H1 (cell line): Measurements from ENCODE around the gene ST3GAL2. TPM values are rescaled to one million over a fixed set of nuclear protein-coding genes. Genes with fewer than 3 reads are reported as not detected.
"Not testable (repeated sequence)": the region's sequence is repeated elsewhere in the genome, so short reads cannot be mapped to it uniquely, and the experiment has no call there.

ENCODE experiments used
- CTCF ChIA-PET: fragments of 300-600 bp; sonication (Branson Sonifier 250); formaldehyde crosslinking; loops from one replicate; lab custom pipeline; 2021; ENCODE audit not compliant: partially characterized antibody; lab: Charles Lee
- POLR2A ChIA-PET: fragments of 300-600 bp; sonication (Branson Sonifier 250); formaldehyde crosslinking; loops from one replicate; lab custom pipeline; 2021; ENCODE audit warnings: inconsistent platforms; ENCODE audit not compliant: partially characterized antibody; lab: Charles Lee
- DNase-seq, 2 experiments: peaks; one replicate each; pipeline versions ENCODE4 v3.0.0 to v3.0.0-alpha.2; 2010 to 2022; ENCODE audit warnings: low spot score in 2 of 2, low read depth in 1 of 2, mixed read lengths in 1 of 2
- FAIRE-seq: peaks from 2 replicates; lab custom pipeline; 2011; peaks lifted over from hg19 to GRCh38; lab: Jason Lieb, UNC
- H2AFZ ChIP-seq: 2 replicates; pipeline ENCODE4 v1.8.1; 2012; ENCODE audit warnings: low read length, inconsistent platforms
- H2AK5ac ChIP-seq: 2 replicates; pipeline ENCODE4 v1.6.1; 2013; ENCODE audit warnings: low read depth, low read length
- H2BK120ac ChIP-seq: replicated peaks from 2 replicates; pipeline ENCODE3; 2013; ENCODE audit warnings: low read depth, low read length, inconsistent platforms
- H2BK12ac ChIP-seq: 2 replicates; pipeline ENCODE4 v1.6.1; 2013; ENCODE audit warnings: low read depth, low read length
- H2BK15ac ChIP-seq: 2 replicates; pipeline ENCODE4 v1.6.1; 2013; ENCODE audit warnings: low read length
- H2BK20ac ChIP-seq: 2 replicates; pipeline ENCODE4 v1.6.1; 2013; ENCODE audit warnings: low read length
- H2BK5ac ChIP-seq: 2 replicates; pipeline ENCODE4 v1.6.1; 2013; ENCODE audit warnings: low read depth, low read length
- H3K14ac ChIP-seq: 2 replicates; pipeline ENCODE4 v1.6.1; 2013; ENCODE audit warnings: inconsistent platforms; ENCODE audit not compliant: insufficient read length
- H3K18ac ChIP-seq: 2 replicates; pipeline ENCODE4 v1.6.1; 2013; ENCODE audit warnings: low read length; ENCODE audit errors: extremely low read depth
- H3K23ac ChIP-seq: 2 replicates; pipeline ENCODE4 v1.6.1; 2013; ENCODE audit warnings: inconsistent platforms; ENCODE audit not compliant: insufficient read length
- H3K23me2 ChIP-seq: 2 replicates; pipeline ENCODE4 v1.6.1; 2013; ENCODE audit warnings: low read depth, low read length
- H3K27ac ChIP-seq: 2 replicates; pipeline ENCODE4 v1.6.1; 2011; ENCODE audit warnings: low read depth, low read length, inconsistent platforms
- H3K27me3 ChIP-seq, 4 experiments: replicated peaks in 1 of 4; 1 replicate in 1 of 4; 2 replicates in 3 of 4; pipeline versions ENCODE4 v1.6.1 to v1.8.1; 2011 to 2013; ENCODE audit warnings: low read length in 3 of 4, mild to moderate bottlenecking in 3 of 4, inconsistent platforms in 2 of 4, mixed read lengths in 2 of 4, moderate library complexity in 1 of 4; ENCODE audit not compliant: control insufficient read depth in 3 of 4, insufficient read depth in 3 of 4; ENCODE audit errors: extremely low read depth in 1 of 4
- H3K36me3 ChIP-seq, 4 experiments: 2 replicates each; pipeline versions ENCODE4 v1.6.1 to v1.8.1; 2011 to 2013; ENCODE audit warnings: mild to moderate bottlenecking in 4 of 4, low read length in 3 of 4, moderate library complexity in 2 of 4, control low read depth in 1 of 4, inconsistent platforms in 1 of 4; ENCODE audit not compliant: insufficient read depth in 4 of 4, control insufficient read depth in 2 of 4
- H3K4ac ChIP-seq: replicated peaks from 2 replicates; pipeline ENCODE3; 2013; ENCODE audit warnings: low read length, low read depth, mixed read lengths, inconsistent platforms; ENCODE audit not compliant: insufficient read length
- H3K4me1 ChIP-seq, 4 experiments: replicated peaks in 1 of 4; 1 replicate in 1 of 4; 2 replicates in 3 of 4; pipeline versions ENCODE4 v1.6.1 to v1.8.1; 2011 to 2013; ENCODE audit warnings: low read length in 3 of 4, inconsistent platforms in 2 of 4, mixed read lengths in 1 of 4; ENCODE audit not compliant: insufficient read depth in 4 of 4, control insufficient read depth in 3 of 4
- H3K4me2 ChIP-seq, 2 experiments: 2 replicates each; pipeline versions ENCODE4 v1.6.1 to v1.8.1; 2011 to 2013; ENCODE audit warnings: low read depth in 2 of 2, low read length in 2 of 2, control low read depth in 1 of 2, inconsistent platforms in 1 of 2, mild to moderate bottlenecking in 1 of 2; ENCODE audit not compliant: insufficient read depth in 1 of 2
- H3K4me3 ChIP-seq, 4 experiments: fragments of 200-600, 300-600 bp in 1 of 4; sonication (generic), shearing (Covaris generic), sonication (Bioruptor Twin) in 1 of 4; 2 replicates each; pipeline versions ENCODE4 v1.5.1 to v1.8.1; 2011 to 2016; ENCODE audit warnings: low read length in 4 of 4, low read depth in 3 of 4, control low read depth in 2 of 4, inconsistent platforms in 2 of 4, mild to moderate bottlenecking in 2 of 4, mixed read lengths in 1 of 4, moderate library complexity in 1 of 4; ENCODE audit not compliant: insufficient read depth in 2 of 4; ENCODE audit errors: extremely low read depth in 1 of 4
- H3K56ac ChIP-seq: replicated peaks from 2 replicates; pipeline ENCODE3; 2013; ENCODE audit warnings: low read depth, mild to moderate bottlenecking, mixed read lengths, low read length, inconsistent platforms; ENCODE audit not compliant: insufficient read length
- H3K79me1 ChIP-seq: 2 replicates; pipeline ENCODE4 v1.6.1; 2013; ENCODE audit warnings: low read depth, low read length, control low read depth
- H3K79me2 ChIP-seq, 2 experiments: 2 replicates each; pipeline versions ENCODE4 v1.6.1 to v1.8.1; 2012 to 2013; ENCODE audit warnings: low read length in 2 of 2, mild to moderate bottlenecking in 2 of 2, inconsistent platforms in 1 of 2; ENCODE audit not compliant: insufficient read depth in 2 of 2, control insufficient read depth in 1 of 2
- H3K9ac ChIP-seq, 4 experiments: replicated peaks in 1 of 4; 1 replicate in 1 of 4; 2 replicates in 3 of 4; pipeline versions ENCODE4 v1.6.1 to v1.8.1; 2011 to 2013; ENCODE audit warnings: low read depth in 3 of 4, low read length in 3 of 4, control low read depth in 2 of 4, mild to moderate bottlenecking in 2 of 4, moderate library complexity in 2 of 4, inconsistent platforms in 1 of 4; ENCODE audit errors: extremely low read depth in 1 of 4
- H3K9me3 ChIP-seq, 2 experiments: 2 replicates each; pipeline versions ENCODE4 v1.6.1 to v1.8.1; 2012 to 2013; ENCODE audit warnings: mild to moderate bottlenecking in 2 of 2, moderate library complexity in 2 of 2, control low read depth in 1 of 2, inconsistent platforms in 1 of 2, low read depth in 1 of 2, low read length in 1 of 2, mixed read lengths in 1 of 2; ENCODE audit not compliant: insufficient read depth in 2 of 2
- H4K20me1 ChIP-seq, 2 experiments: replicated peaks in 1 of 2; 2 replicates each; pipeline versions ENCODE3 to v1.8.1; 2011 to 2013; ENCODE audit warnings: inconsistent platforms in 2 of 2, low read length in 2 of 2, mild to moderate bottlenecking in 1 of 2; ENCODE audit not compliant: insufficient read depth in 2 of 2, control insufficient read depth in 1 of 2
- H4K5ac ChIP-seq: 2 replicates; pipeline ENCODE4 v1.6.1; 2013; ENCODE audit warnings: low read length, low read depth, mixed read lengths, inconsistent platforms; ENCODE audit not compliant: insufficient read length
- H4K8ac ChIP-seq: 2 replicates; pipeline ENCODE4 v1.8.0; 2013; ENCODE audit warnings: mild to moderate bottlenecking, moderate library complexity, low read length, inconsistent platforms; ENCODE audit not compliant: insufficient read depth; ENCODE audit errors: extremely low read depth
- H4K91ac ChIP-seq: replicated peaks from 2 replicates; pipeline ENCODE3; 2013; ENCODE audit warnings: low read length, mixed read lengths, inconsistent platforms; ENCODE audit not compliant: insufficient read length
- CTCF ChIP-seq, 3 experiments: IDR thresholded peaks; 1 replicate in 2 of 3; 2 replicates in 1 of 3; pipeline versions ENCODE4 v1.5.1 to v1.6.1; 2011; ENCODE audit warnings: low read length in 3 of 3, mild to moderate bottlenecking in 3 of 3, inconsistent platforms in 2 of 3, low read depth in 1 of 3, moderate library complexity in 1 of 3; ENCODE audit not compliant: insufficient read depth in 1 of 3; ENCODE audit errors: control extremely low read depth in 1 of 3
- RAD21 ChIP-seq, 2 experiments: IDR thresholded peaks in 1 of 2; conservative IDR thresholded peaks in 1 of 2; 2 replicates each; pipeline ENCODE4 v1.6.1; 2011; ENCODE audit warnings: low read depth in 2 of 2, low read length in 2 of 2, improper control_type of control experiment in 1 of 2, inconsistent platforms in 1 of 2, mild to moderate bottlenecking in 1 of 2, moderate library complexity in 1 of 2
- WGBS, 2 experiments: shearing (Covaris generic) in 1 of 2; methylation state at CpG; one replicate each; pipeline versions ENCODE4 v1.1.6 to v1.1.7; 2013 to 2015; ENCODE audit warnings: low lambda C conversion rate in 2 of 2, mixed read lengths in 2 of 2, inconsistent platforms in 1 of 2, low coverage in 1 of 2, missing lambda C conversion rate in 1 of 2; ENCODE audit not compliant: insufficient replicate concordance in 2 of 2, insufficient coverage in 1 of 2, insufficient read length in 1 of 2; ENCODE audit errors: extremely low coverage in 1 of 2, missing lambda C conversion rate in 1 of 2; 5-methylcytosine and 5-hydroxymethylcytosine counted together
- polyA plus RNA-seq, 7 experiments: library from polyadenylated mRNA; depleted of rRNA in 3 of 7; stranded (reverse) in 5 of 7; unstranded in 2 of 7; fragments of >200 nt in 5 of 7; fragments of 200-250 nt in 2 of 7; gene quantifications; 1 replicate in 5 of 7; 2 replicates in 1 of 7; 4 replicates in 1 of 7; pipeline versions ENCODE4 v1.2.1 to v1.2.3, GENCODE V29; 2011 to 2013; ENCODE audit warnings: missing spikeins in 2 of 7, mixed read lengths in 2 of 7
- total RNA-seq: library from RNA; stranded (reverse); fragmentation: NEBNext Ultra II Directional; extraction: Animal tissue kit (Norgen Biotek cat#: 25700); gene quantifications from 2 replicates; pipeline ENCODE4 v1.2.1, GENCODE V29; 2021

The ST3GAL2 gene
- total and polyA plus RNA-seq, 2 of the 8 experiments (the other 6 are each of a cell fraction or from before 2014, with no cell fraction given) = 14.4 to 39.7 TPM

- peak; percentile 32 to 46 (median 44); a peak in 3 of 4 replicates for TF ChIP-seq CTCF (IDR thresholded peaks at IDR 0.05; ENCODE audit: control extremely low read depth in 1 of 3, insufficient read depth in 1 of 3, low read depth in 1 of 3, low read length in 3 of 3)
- TF ChIP-seq RAD21 (IDR thresholded peaks at IDR 0.05 in 1 of 2, conservative IDR thresholded peaks at IDR 0.05 in 1 of 2; ENCODE audit: low read depth in 2 of 2, low read length in 2 of 2) = peak; percentile 38 to 58
- ChIA-PET CTCF (interaction anchor here (0.7 to 3.5 kb wide), 21 partner anchors 9 to 284 kb away, joined by 3 to 23 read pairs (median 4); partner anchors contain the start of gene DDX19A), POLR2A (interaction anchor here (0.6 to 4.9 kb wide), 6 partner anchors 9 to 297 kb away, joined by 3 to 30 read pairs (median 5); partner anchors contain the start of genes AARS1 and COG4)
- H3K79me2 ChIP-seq, H2BK120ac ChIP-seq, H3K4me1 ChIP-seq, H4K20me1 ChIP-seq, H3K56ac ChIP-seq, H4K8ac ChIP-seq, H4K5ac ChIP-seq, H3K9me3 ChIP-seq, H3K4me3 ChIP-seq, H3K9ac ChIP-seq, DNase-seq, FAIRE-seq, H3K23me2 ChIP-seq, H4K91ac ChIP-seq, H3K4ac ChIP-seq, H3K4me2 ChIP-seq, H2BK12ac ChIP-seq, H3K79me1 ChIP-seq, H3K18ac ChIP-seq, H2BK5ac ChIP-seq, H3K23ac ChIP-seq, H3K27me3 ChIP-seq, H2AK5ac ChIP-seq, H2AFZ ChIP-seq, H2BK15ac ChIP-seq, H3K27ac ChIP-seq, H2BK20ac ChIP-seq, H3K14ac ChIP-seq: not testable (repeated sequence)
- WGBS, 2 experiments = 93% methylated on average over 10 of the region's 10 CpGs; no CpG with 5 or more reads in 1 of the 2 experiments
- H3K36me3 ChIP-seq = peaks cover 3 to 40% (median 28%) of the 10 kb centered on the region in 4 experiments
These were observed 68.8 kb downstream of the ST3GAL2 start for GRCh38 chr16:70370145-70370544.
